PC-9 (cell line): ENCODE measurements around the gene TIGD1.

ENCODE experiments used
- EZH2 ChIP-seq: fragments of 200-600 bp; sonication (generic); IDR thresholded peaks from 2 replicates; pipeline ENCODE4 v1.8.0; 2017; ENCODE audit warnings: antibody characterized with exemption, low read depth
- TF ChIP-seq, protein P1 (sequence below): fragments of 200-600 bp; sonication (generic); conservative IDR thresholded peaks from 2 replicates; pipeline ENCODE4 v1.6.1; 2017; ENCODE audit warnings: mixed run types, antibody characterized with exemption, mild to moderate bottlenecking, moderate library complexity

DNA sequence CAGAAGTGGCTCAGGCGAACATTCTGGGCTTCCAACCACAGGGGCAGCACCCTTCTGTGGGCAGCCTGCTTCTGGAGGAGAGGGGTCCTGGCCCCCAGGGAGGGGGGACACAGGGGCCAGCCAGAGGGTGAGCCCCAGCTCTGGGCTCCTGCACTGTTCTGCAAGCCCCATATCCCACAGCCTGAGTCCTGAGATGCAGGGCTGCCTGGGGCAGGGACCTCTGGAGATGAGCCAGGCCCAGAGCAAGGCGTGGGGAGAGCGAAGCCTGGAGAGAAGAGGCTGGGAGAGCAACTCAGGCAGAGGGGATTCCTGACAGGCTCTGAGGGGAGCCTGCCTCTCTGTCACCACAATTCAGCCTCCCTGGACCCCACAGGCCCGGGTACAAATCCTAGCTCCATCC, 43.6 kb downstream of the TIGD1 start:
- TF ChIP-seq, protein P1, sequence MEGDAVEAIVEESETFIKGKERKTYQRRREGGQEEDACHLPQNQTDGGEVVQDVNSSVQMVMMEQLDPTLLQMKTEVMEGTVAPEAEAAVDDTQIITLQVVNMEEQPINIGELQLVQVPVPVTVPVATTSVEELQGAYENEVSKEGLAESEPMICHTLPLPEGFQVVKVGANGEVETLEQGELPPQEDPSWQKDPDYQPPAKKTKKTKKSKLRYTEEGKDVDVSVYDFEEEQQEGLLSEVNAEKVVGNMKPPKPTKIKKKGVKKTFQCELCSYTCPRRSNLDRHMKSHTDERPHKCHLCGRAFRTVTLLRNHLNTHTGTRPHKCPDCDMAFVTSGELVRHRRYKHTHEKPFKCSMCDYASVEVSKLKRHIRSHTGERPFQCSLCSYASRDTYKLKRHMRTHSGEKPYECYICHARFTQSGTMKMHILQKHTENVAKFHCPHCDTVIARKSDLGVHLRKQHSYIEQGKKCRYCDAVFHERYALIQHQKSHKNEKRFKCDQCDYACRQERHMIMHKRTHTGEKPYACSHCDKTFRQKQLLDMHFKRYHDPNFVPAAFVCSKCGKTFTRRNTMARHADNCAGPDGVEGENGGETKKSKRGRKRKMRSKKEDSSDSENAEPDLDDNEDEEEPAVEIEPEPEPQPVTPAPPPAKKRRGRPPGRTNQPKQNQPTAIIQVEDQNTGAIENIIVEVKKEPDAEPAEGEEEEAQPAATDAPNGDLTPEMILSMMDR = no peak
- no peak for TF ChIP-seq EZH2
